ENCODE data around the gene HRNR. TPM values are rescaled to one million over a fixed set of nuclear protein-coding genes. Genes with fewer than 3 reads are reported as not detected.
"Not testable (repeated sequence)": the region's sequence is repeated elsewhere in the genome, so short reads cannot be mapped to it uniquely, and the experiment has no call there.

Gene HRNR
- not detected for total RNA-seq

GRCh38 chr1:152224093-152224492 is at the start of gene HRNR:
Gene HRNR, minus strand, starts transcription at chr1:152224193. Its CDS starts 940 bp downstream, at chr1:152223253.
- Histone ChIP-seq H3K4me3 (no peak within 1 kb of the TSS), H3K4me1 (no peaks in the 10 kb centered on the region), H3K9me3 (peaks cover 0 to 5% (median 0%) of the 10 kb centered on the region in 3 donors), H3K27ac (no peak within 1 kb of the TSS), H3K27me3 (no peaks in the 10 kb centered on the region), H3K36me3 (replicated peaks in 1 of 2; ENCODE audit: insufficient read depth in 1 of 2, low read depth in 2 of 2) (no peaks in the 10 kb centered on the region)
- TF ChIP-seq CTCF (IDR thresholded peaks at IDR 0.05), result no peak
- TF ChIP-seq POLR2A (IDR thresholded peaks at IDR 0.05), result no peak
- no peak for ATAC-seq
- 79 to 80% methylated on average over 2 of the region's 2 CpGs for WGBS, 2 donors
- no peak for DNase-seq
- intact Hi-C loops (cut with DNase I), result no loop called here

- WGBS, 2 donors, result 85 to 88% methylated on average over 5 to 16 of the region's 21 CpGs
- DNase-seq; H3K27me3 ChIP-seq; H3K36me3 ChIP-seq (replicated peaks in 1 of 2; ENCODE audit: insufficient read depth in 1 of 2, low read depth in 2 of 2); H3K27ac ChIP-seq; H3K9me3 ChIP-seq; intact Hi-C loops (cut with DNase I); H3K4me3 ChIP-seq; H3K4me1 ChIP-seq; ATAC-seq: not testable (repeated sequence)
These were observed 32.4 kb upstream of the HRNR start for GRCh38 chr1:152256394-152256793.

- Histone ChIP-seq H3K27me3 (no peaks in the 10 kb centered on the region), H3K4me3 (no peak overlapping the region), H3K4me1 (no peaks in the 10 kb centered on the region), H3K9me3 (no peaks in the 10 kb centered on the region), H3K36me3 (replicated peaks in 1 of 2; ENCODE audit: insufficient read depth in 1 of 2, low read depth in 2 of 2) (no peaks in the 10 kb centered on the region), H3K27ac (no peak overlapping the region)
- no peak for DNase-seq
- TF ChIP-seq POLR2A (IDR thresholded peaks at IDR 0.05) (no peak), CTCF (IDR thresholded peaks at IDR 0.05) (no peak)
- intact Hi-C loops (cut with DNase I), result no loop called here
- 42 to 55% methylated on average over 4 of the region's 4 CpGs for WGBS, 2 donors
- ATAC-seq, result no peak
These were observed 28.2 kb upstream of the HRNR start for GRCh38 chr1:152252157-152252556.

GRCh38 chr1:152251391-152251790 is 27.4 kb upstream of the HRNR start:
- no peak for DNase-seq
- Histone ChIP-seq H3K4me3 (no peak overlapping the region), H3K4me1 (no peaks in the 10 kb centered on the region), H3K27me3 (no peaks in the 10 kb centered on the region), H3K27ac (no peak overlapping the region), H3K36me3 (replicated peaks in 1 of 2; ENCODE audit: insufficient read depth in 1 of 2, low read depth in 2 of 2) (no peaks in the 10 kb centered on the region), H3K9me3 (no peaks in the 10 kb centered on the region)
- TF ChIP-seq POLR2A (IDR thresholded peaks at IDR 0.05) (no peak), CTCF (IDR thresholded peaks at IDR 0.05) (no peak)
- ATAC-seq, result no peak
- intact Hi-C loops (cut with DNase I), result no loop called here
- WGBS, 2 donors, result 44 to 61% methylated on average over 2 of the region's 2 CpGs

- Histone ChIP-seq H3K4me1 (no peaks in the 10 kb centered on the region), H3K36me3 (replicated peaks in 1 of 2; ENCODE audit: insufficient read depth in 1 of 2, low read depth in 2 of 2) (no peaks in the 10 kb centered on the region), H3K4me3 (no peak overlapping the region), H3K9me3 (no peaks in the 10 kb centered on the region), H3K27ac (no peak overlapping the region), H3K27me3 (no peaks in the 10 kb centered on the region)
- intact Hi-C loops (cut with DNase I), result no loop called here
- no peak for ATAC-seq
- WGBS, 2 donors, result 33 to 56% methylated on average over 1 of the region's 1 CpG
- TF ChIP-seq CTCF (IDR thresholded peaks at IDR 0.05), result no peak
- TF ChIP-seq POLR2A (IDR thresholded peaks at IDR 0.05), result no peak
- DNase-seq, result no peak
These were observed 23.3 kb upstream of the HRNR start for GRCh38 chr1:152247316-152247715.

All from body of pancreas (tissue), 4 donors.